ENCODE results near the gene ERICH3.

Gene ERICH3

DNA sequence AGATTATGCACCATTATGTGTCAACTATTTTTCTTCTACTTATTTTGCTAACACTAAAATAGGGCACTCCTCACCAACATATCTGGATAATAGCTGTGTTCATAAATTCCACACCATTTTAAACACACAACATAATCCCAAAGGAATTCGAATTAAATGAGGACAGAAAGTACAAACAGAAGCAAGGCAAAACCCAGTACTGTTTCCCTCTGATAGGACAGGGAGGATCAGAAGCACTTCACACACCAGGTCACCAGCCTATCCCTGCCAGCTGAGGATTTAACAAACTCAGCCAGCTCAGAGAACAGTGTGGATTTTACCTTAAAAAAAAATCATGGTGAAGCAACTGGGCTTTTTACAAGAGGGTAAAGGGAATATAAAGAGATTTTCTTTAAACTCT, 39.3 kb upstream of the ERICH3 start:
- TF ChIP-seq, protein P1, sequence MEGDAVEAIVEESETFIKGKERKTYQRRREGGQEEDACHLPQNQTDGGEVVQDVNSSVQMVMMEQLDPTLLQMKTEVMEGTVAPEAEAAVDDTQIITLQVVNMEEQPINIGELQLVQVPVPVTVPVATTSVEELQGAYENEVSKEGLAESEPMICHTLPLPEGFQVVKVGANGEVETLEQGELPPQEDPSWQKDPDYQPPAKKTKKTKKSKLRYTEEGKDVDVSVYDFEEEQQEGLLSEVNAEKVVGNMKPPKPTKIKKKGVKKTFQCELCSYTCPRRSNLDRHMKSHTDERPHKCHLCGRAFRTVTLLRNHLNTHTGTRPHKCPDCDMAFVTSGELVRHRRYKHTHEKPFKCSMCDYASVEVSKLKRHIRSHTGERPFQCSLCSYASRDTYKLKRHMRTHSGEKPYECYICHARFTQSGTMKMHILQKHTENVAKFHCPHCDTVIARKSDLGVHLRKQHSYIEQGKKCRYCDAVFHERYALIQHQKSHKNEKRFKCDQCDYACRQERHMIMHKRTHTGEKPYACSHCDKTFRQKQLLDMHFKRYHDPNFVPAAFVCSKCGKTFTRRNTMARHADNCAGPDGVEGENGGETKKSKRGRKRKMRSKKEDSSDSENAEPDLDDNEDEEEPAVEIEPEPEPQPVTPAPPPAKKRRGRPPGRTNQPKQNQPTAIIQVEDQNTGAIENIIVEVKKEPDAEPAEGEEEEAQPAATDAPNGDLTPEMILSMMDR (IDR thresholded peaks at IDR 0.05; ENCODE audit: low read depth, low read length), result no peak

DNA sequence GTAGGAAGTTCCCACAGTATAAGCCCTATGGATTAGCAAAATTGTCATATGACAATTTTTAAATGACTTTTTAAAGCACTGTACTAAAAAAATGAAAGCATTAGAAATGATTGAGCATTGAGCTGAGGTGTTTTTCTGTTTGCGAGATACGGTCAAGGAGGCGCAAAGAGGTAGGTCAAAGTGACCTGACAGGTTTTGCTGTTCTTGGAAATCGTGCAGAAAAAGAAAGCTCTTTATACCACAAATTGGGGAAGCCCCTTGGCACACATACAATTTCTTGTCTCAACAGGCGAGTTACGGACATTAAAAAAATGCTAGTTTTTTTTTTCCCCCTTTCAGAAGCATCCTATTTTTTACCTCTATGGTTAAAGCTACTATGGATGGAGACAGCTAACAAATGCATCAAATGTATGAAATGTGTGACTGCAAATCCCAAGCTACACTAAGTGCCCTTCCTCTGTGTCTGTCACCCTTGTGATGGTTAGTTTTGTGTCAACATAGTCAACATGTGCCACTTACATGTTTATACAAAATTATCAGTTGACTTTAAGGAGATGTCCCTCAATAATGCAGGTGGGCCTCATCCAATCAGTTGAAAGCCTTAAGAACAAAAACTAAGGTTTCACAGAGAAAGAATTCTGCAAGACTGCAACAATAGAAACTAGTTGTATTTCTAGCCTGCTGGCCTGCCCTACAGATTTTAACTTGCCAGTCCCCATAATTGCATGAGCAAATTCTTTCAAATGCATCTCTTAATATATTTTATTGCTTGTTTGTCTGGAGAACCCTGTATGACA, 30.0 kb upstream of the ERICH3 start:
- no peak for DNase-seq (ENCODE audit: extremely low read depth, low read depth)

More for the DNA sequence above, 39.3 kb upstream of the ERICH3 start:
- no peak for DNase-seq (ENCODE audit: extremely low read depth, low read depth)

DNA sequence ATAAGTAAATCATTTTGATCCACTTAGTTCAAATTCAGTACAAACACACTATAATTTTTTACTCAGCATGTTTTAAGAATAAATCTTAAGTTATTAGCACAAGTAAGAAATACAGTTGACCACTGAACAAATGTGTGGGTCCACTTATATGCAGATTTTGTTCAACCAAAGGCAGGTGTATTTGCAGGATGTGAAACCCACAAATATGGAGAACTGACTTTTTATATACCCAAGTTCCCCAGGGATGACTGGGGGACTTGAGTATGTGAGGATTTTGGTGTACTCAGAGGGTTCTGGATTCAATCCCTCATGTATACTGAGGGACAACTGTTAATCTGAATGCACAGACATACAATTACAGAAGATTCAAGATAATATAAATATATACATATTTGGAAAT, 25.7 kb upstream of the ERICH3 start:
- DNase-seq (ENCODE audit: extremely low read depth, low read depth), result no peak
- TF ChIP-seq, protein P1 (IDR thresholded peaks at IDR 0.05; ENCODE audit: low read depth, low read length), result no peak

More for the DNA sequence above, 30.0 kb upstream of the ERICH3 start:
- TF ChIP-seq, protein P1 (IDR thresholded peaks at IDR 0.05; ENCODE audit: low read depth, low read length), result no peak

DNA sequence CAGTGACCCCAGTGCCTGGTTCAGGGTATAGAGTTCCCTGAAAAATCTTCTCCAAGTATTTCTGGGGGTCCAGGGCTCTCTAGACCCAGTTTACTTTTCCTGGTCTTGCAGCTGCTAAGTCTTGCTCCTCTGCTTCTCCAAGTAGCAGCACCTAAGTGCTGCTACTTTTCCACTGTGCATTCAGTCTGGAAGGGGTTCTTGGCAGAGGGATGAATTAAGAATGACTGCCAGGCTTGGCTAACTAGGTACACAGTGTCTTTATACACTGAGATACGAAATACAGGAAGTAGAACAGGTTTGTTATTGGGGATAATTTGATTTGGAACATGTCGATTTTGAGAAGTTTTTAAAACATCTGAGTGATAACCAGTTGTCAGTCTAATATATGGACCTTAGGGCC, 24.2 kb upstream of the ERICH3 start:
- DNase-seq (ENCODE audit: extremely low read depth, low read depth), result no peak
- TF ChIP-seq, protein P1 (IDR thresholded peaks at IDR 0.05; ENCODE audit: low read depth, low read length), result no peak

DNA sequence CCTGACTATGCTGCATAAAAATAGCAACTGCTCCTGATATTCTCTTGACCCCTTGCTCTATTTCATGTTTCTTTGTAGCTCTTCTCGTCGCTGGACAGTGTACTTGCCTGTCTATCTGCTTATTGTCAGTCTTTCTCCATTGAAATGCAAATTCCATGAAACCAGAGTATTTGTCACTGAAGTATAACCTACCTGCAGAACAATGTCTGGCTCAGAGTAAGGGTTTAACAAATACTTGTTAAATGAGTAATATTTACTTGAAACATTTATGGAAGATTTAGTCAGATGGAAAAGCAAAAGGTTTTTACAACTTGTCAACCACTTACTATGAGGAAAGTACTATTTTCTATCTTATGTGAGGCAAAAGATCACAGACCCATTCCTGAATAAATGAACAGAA, 19.9 kb upstream of the ERICH3 start:
- no peak for DNase-seq (ENCODE audit: extremely low read depth, low read depth)

DNA sequence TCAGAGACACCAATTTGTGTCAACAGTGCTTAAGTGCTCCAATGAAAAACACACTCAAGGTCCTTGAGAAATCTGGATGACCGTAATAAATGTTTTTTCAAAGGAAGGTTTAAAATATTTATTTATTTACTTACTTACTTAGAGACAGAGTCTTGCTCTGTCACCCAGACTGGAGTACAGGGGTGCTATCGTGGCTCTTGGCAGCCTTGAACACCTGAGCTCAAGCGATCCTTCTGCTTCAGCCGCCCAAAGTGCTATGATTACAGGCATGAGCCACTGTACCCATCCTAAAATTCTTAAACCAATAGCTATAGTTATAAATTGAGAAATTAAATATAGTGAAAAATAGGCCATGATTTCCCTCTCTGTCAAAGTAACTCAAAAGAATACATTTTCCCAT, 17.3 kb upstream of the ERICH3 start:
- DNase-seq (ENCODE audit: extremely low read depth, low read depth), result no peak
- TF ChIP-seq, protein P1 (IDR thresholded peaks at IDR 0.05; ENCODE audit: low read depth, low read length), result no peak

More for the DNA sequence above, 19.9 kb upstream of the ERICH3 start:
- TF ChIP-seq, protein P1 (IDR thresholded peaks at IDR 0.05; ENCODE audit: low read depth, low read length), result no peak

DNA sequence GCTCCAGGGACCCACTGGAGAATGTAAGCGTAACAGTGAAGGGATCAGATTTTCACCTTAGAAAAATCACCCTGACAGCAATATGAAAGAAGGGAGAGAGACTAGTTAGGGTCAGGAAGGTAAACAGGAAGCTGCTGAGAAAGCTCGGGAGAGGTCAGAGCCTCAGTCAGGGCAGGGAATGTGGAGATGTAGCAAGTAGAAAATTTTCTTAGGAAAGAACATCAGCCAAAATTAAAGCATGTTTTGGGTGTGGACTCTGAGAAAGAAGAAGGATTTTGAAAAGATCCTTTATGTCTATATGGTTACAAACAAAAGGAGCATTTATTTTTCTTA, 16.7 kb upstream of the ERICH3 start:
- TF ChIP-seq, protein P1 (IDR thresholded peaks at IDR 0.05; ENCODE audit: low read depth, low read length), result no peak

More for the DNA sequence above, 16.7 kb upstream of the ERICH3 start:
- no peak for DNase-seq (ENCODE audit: extremely low read depth, low read depth)

Measured in AG09319 (cell line).